CD4-positive, alpha-beta memory T cell (primary cell): ENCODE data around the gene ADAM15. TPM values are rescaled to one million over a fixed set of nuclear protein-coding genes. Genes with fewer than 3 reads are reported as not detected.

Source experiments
- CTCF ChIA-PET: fragments of 350-600 bp; sonication (Branson Sonifier 250); formaldehyde crosslinking; loops from one replicate; lab custom pipeline; 2021; ENCODE audit warnings: inconsistent platforms; ENCODE audit not compliant: partially characterized antibody; lab: Charles Lee
- POLR2A ChIA-PET: fragments of 350-600 bp; sonication (Branson Sonifier 250); formaldehyde crosslinking; loops from one replicate; lab custom pipeline; 2021; ENCODE audit not compliant: partially characterized antibody; lab: Charles Lee
- DNase-seq, 5 donors: peaks; one replicate each; pipeline versions ENCODE4 v3.0.0 to v3.0.0-alpha.2; 2020 to 2022; ENCODE audit warnings: mixed read lengths in 1 of 5
- H3K27ac ChIP-seq: one replicate; pipeline ENCODE4 v1.7.0; 2013; ENCODE audit warnings: low read depth, low read length
- H3K27me3 ChIP-seq: 2 replicates; pipeline ENCODE4 v1.7.0; 2013; ENCODE audit warnings: mild to moderate bottlenecking, low read length, moderate library complexity; ENCODE audit not compliant: insufficient read depth
- H3K36me3 ChIP-seq: 2 replicates; pipeline ENCODE4 v1.7.0; 2013; ENCODE audit warnings: mild to moderate bottlenecking, low read length, moderate library complexity; ENCODE audit not compliant: insufficient read depth
- H3K4me1 ChIP-seq: 2 replicates; pipeline ENCODE4 v1.7.0; 2013; ENCODE audit warnings: mild to moderate bottlenecking, low read length, moderate library complexity; ENCODE audit not compliant: insufficient read depth
- H3K4me3 ChIP-seq, 2 donors: one replicate each; pipeline ENCODE4 v1.7.0; 2013; ENCODE audit warnings: low read length in 2 of 2, mild to moderate bottlenecking in 1 of 2
- H3K9me3 ChIP-seq, 2 donors: one replicate each; pipeline ENCODE4 v1.7.0; 2013; ENCODE audit warnings: low read length in 2 of 2, control low read depth in 1 of 2; ENCODE audit not compliant: control insufficient read depth in 1 of 2
- H3K27ac Mint-ChIP-seq, 7 donors: one replicate each; pipeline ENCODE4 v1.8.0; 2020 to 2021; ENCODE audit warnings: mixed read lengths in 7 of 7, mild to moderate bottlenecking in 6 of 7, inconsistent platforms in 3 of 7, moderate library complexity in 3 of 7
- H3K27me3 Mint-ChIP-seq, 2 donors: one replicate each; pipeline ENCODE4 v1.8.0; 2020 to 2021; ENCODE audit warnings: mixed read lengths in 2 of 2
- H3K36me3 Mint-ChIP-seq, 2 donors: one replicate each; pipeline ENCODE4 v1.8.0; 2020 to 2021; ENCODE audit warnings: mixed read lengths in 2 of 2, inconsistent platforms in 1 of 2, mild to moderate bottlenecking in 1 of 2
- H3K4me1 Mint-ChIP-seq, 4 donors: one replicate each; pipeline ENCODE4 v1.8.0; 2020 to 2021; ENCODE audit warnings: mixed read lengths in 4 of 4, mild to moderate bottlenecking in 1 of 4
- H3K4me3 Mint-ChIP-seq, 8 donors: one replicate each; pipeline ENCODE4 v1.8.0; 2020 to 2021; ENCODE audit warnings: mixed read lengths in 8 of 8, mild to moderate bottlenecking in 7 of 8, moderate library complexity in 6 of 8, inconsistent platforms in 3 of 8
- H3K9me3 Mint-ChIP-seq, 8 donors: one replicate each; pipeline ENCODE4 v1.8.0; 2020 to 2021; ENCODE audit warnings: mixed read lengths in 8 of 8, mild to moderate bottlenecking in 5 of 8, inconsistent platforms in 3 of 8, moderate library complexity in 1 of 8
- intact Hi-C: fragments of 100-400 bp; cut with micrococcal nuclease; formaldehyde crosslinking; loops from one replicate; pipeline ENCODE4 v1.15.1; 2023
- polyA plus RNA-seq, 2 donors: library from polyadenylated mRNA; unstranded; fragments of 300-500 nt; fragmentation: Illumina TruSeq; gene quantifications; one replicate each; pipeline ENCODE4 v1.2.3, GENCODE V29; 2021
- total RNA-seq, 2 experiments: library from RNA; stranded (reverse); gene quantifications; one replicate each; pipeline ENCODE4 v1.2.3, GENCODE V29; 2021

Gene ADAM15
- total and polyA plus RNA-seq, 4 experiments from 2014 or later = 14.8 to 39.8 (median 25.9) TPM

- peak overlapping the region; percentile 90 to 98 (median 96) for H3K4me3 Mint-ChIP-seq
- peak overlapping the region; percentile 80 to 96 (median 93) for H3K27ac Mint-ChIP-seq
- POLR2A ChIA-PET = interaction anchor here (0.7 to 38.9 kb wide), 10 partner anchors 7 to 72 kb away, joined by 3 to 1543 read pairs (median 7); partner anchors contain the start of genes ADAM15, CKS1B, FLAD1 and LENEP
- no peaks in the 10 kb centered on the region for H3K27me3 ChIP-seq
- H3K27ac ChIP-seq = peak overlapping the region; percentile 86
- peaks cover 86% of the 10 kb centered on the region for H3K4me1 ChIP-seq
- peaks cover 41 to 96% (median 58%) of the 10 kb centered on the region in 4 donors for H3K4me1 Mint-ChIP-seq
- H3K36me3 ChIP-seq = no peaks in the 10 kb centered on the region
- no peaks in the 10 kb centered on the region for H3K27me3 Mint-ChIP-seq
- H3K4me3 ChIP-seq = peak overlapping the region; percentile 76 to 85
- H3K36me3 Mint-ChIP-seq = peaks cover 0 to 30% of the 10 kb centered on the region in 2 donors
- intact Hi-C loops = no loop called here
- H3K9me3 ChIP-seq = no peaks in the 10 kb centered on the region
- peaks cover 0 to 3% (median 0%) of the 10 kb centered on the region in 8 donors for H3K9me3 Mint-ChIP-seq
- peak in 2 of 5 donors; percentile 20 to 59 for DNase-seq
- CTCF ChIA-PET = interaction anchor here (0.9 to 18.7 kb wide), 6 partner anchors 9 to 448 kb away, joined by 3 to 381 read pairs (median 4); partner anchors contain the start of genes LENEP, PBXIP1 and ZBTB7B
Observed at GRCh38 chr1:155008015-155008941, 42.8 kb upstream of the ADAM15 start.

- ChIA-PET POLR2A (interaction anchor here (1.1 to 38.9 kb wide), 8 partner anchors 8 to 1042 kb away, joined by 3 to 1543 read pairs (median 14); partner anchors contain the start of genes CKS1B, FLAD1, LENEP and PBXIP1), CTCF (interaction anchor here (0.9 to 18.7 kb wide), 2 partner anchors 10 to 449 kb away, joined by 3 to 381 read pairs; partner anchors contain the start of genes LENEP and ZBTB7B)
- Histone ChIP-seq H3K27ac (peak overlapping the region; percentile 86), H3K4me1 (peaks cover 91% of the 10 kb centered on the region), H3K9me3 (no peaks in the 10 kb centered on the region), H3K36me3 (no peaks in the 10 kb centered on the region), H3K27me3 (no peaks in the 10 kb centered on the region), H3K4me3 (peak overlapping the region; percentile 76 to 85)
- Mint-ChIP-seq H3K36me3 (peaks cover 2 to 35% of the 10 kb centered on the region in 2 donors), H3K27ac (peak overlapping the region; percentile 90 to 96 (median 94)), H3K9me3 (peaks cover 0 to 3% (median 0%) of the 10 kb centered on the region in 8 donors), H3K27me3 (no peaks in the 10 kb centered on the region), H3K4me1 (peaks cover 48 to 97% (median 64%) of the 10 kb centered on the region in 4 donors), H3K4me3 (peak overlapping the region; percentile 90 to 98 (median 96))
- peak in 2 of 5 donors; percentile 30 to 64 for DNase-seq
- intact Hi-C loops = no loop called here
Observed at GRCh38 chr1:155009221-155009711, 41.9 kb upstream of the ADAM15 start.

- Mint-ChIP-seq H3K27ac (peak overlapping the region; percentile 90 to 96 (median 93)), H3K9me3 (peaks cover 0 to 3% (median 0%) of the 10 kb centered on the region in 8 donors), H3K4me3 (peak overlapping the region; percentile 90 to 98 (median 96)), H3K27me3 (no peaks in the 10 kb centered on the region), H3K36me3 (peaks cover 4 to 30% of the 10 kb centered on the region in 2 donors), H3K4me1 (peaks cover 45 to 97% (median 63%) of the 10 kb centered on the region in 4 donors)
- Histone ChIP-seq H3K27ac (peak overlapping the region; percentile 86), H3K9me3 (no peaks in the 10 kb centered on the region), H3K4me1 (peaks cover 91% of the 10 kb centered on the region), H3K36me3 (no peaks in the 10 kb centered on the region), H3K27me3 (no peaks in the 10 kb centered on the region), H3K4me3 (peak overlapping the region; percentile 76 to 85)
- POLR2A ChIA-PET = interaction anchor here (0.6 to 38.9 kb wide), 9 partner anchors 7 to 1043 kb away, joined by 3 to 1543 read pairs (median 4); partner anchors contain the start of genes CKS1B, FLAD1, KRTCAP2 and LENEP
- DNase-seq = peak in 1 of 5 donors; percentile 32
- CTCF ChIA-PET = interaction anchor here (18.7 kb wide), 1 partner anchor 11 kb away, joined by 381 read pairs; the partner anchor contains the start of genes LENEP and ZBTB7B
- intact Hi-C loops = loop anchor here (1.0 kb wide), 1 partner anchor 7 kb away; the partner anchor contains the start of gene ZBTB7B
Observed at GRCh38 chr1:155009742-155010141, 41.4 kb upstream of the ADAM15 start.

- peak in 2 of 5 donors; percentile 56 to 57 for DNase-seq
- Histone ChIP-seq H3K27me3 (no peaks in the 10 kb centered on the region), H3K9me3 (no peaks in the 10 kb centered on the region), H3K4me3 (peak overlapping the region; percentile 76 to 85), H3K36me3 (no peaks in the 10 kb centered on the region), H3K27ac (peak overlapping the region; percentile 86), H3K4me1 (peaks cover 91% of the 10 kb centered on the region)
- no peaks in the 10 kb centered on the region for H3K27me3 Mint-ChIP-seq
- peaks cover 4 to 31% of the 10 kb centered on the region in 2 donors for H3K36me3 Mint-ChIP-seq
- H3K4me3 Mint-ChIP-seq = peak overlapping the region; percentile 90 to 98 (median 96)
- ChIA-PET POLR2A (interaction anchor here (0.6 to 38.9 kb wide), 8 partner anchors 9 to 1043 kb away, joined by 3 to 1543 read pairs (median 3); partner anchors contain the start of genes CKS1B, FLAD1, KRTCAP2 and LENEP), CTCF (interaction anchor here (1.0 to 18.7 kb wide), 5 partner anchors 10 to 74 kb away, joined by 3 to 381 read pairs (median 3); partner anchors contain the start of genes LENEP, PBXIP1, PMVK and ZBTB7B)
- peaks cover 42 to 93% (median 62%) of the 10 kb centered on the region in 4 donors for H3K4me1 Mint-ChIP-seq
- peak overlapping the region; percentile 90 to 96 (median 93) for H3K27ac Mint-ChIP-seq
- peaks cover 0 to 3% (median 0%) of the 10 kb centered on the region in 8 donors for H3K9me3 Mint-ChIP-seq
- intact Hi-C loops = loop anchor here (1.0 kb wide), 1 partner anchor 8 kb away; the partner anchor contains the start of gene ZBTB7B
Observed at GRCh38 chr1:155010211-155010918, 40.8 kb upstream of the ADAM15 start.

- Mint-ChIP-seq H3K27me3 (no peaks in the 10 kb centered on the region), H3K27ac (peak overlapping the region; percentile 15 to 96 (median 86)), H3K4me1 (peaks cover 42 to 93% (median 62%) of the 10 kb centered on the region in 4 donors), H3K9me3 (peaks cover 0 to 3% (median 0%) of the 10 kb centered on the region in 8 donors), H3K36me3 (peaks cover 8 to 36% of the 10 kb centered on the region in 2 donors), H3K4me3 (peak overlapping the region; percentile 90 to 98 (median 96))
- ChIA-PET CTCF (interaction anchor here (1.0 to 18.7 kb wide), 5 partner anchors 9 to 74 kb away, joined by 3 to 381 read pairs (median 3); partner anchors contain the start of genes LENEP, PBXIP1, PMVK and ZBTB7B), POLR2A (interaction anchor here (0.6 to 38.9 kb wide), 6 partner anchors 10 to 557 kb away, joined by 3 to 1543 read pairs (median 4); partner anchors contain the start of genes CKS1B, FLAD1, KRTCAP2 and PBXIP1)
- Histone ChIP-seq H3K4me3 (peak overlapping the region; percentile 76 to 85), H3K4me1 (peaks cover 91% of the 10 kb centered on the region), H3K27ac (peak overlapping the region; percentile 86), H3K9me3 (no peaks in the 10 kb centered on the region), H3K36me3 (no peaks in the 10 kb centered on the region), H3K27me3 (no peaks in the 10 kb centered on the region)
- DNase-seq = no peak
- intact Hi-C loops = no loop called here
Observed at GRCh38 chr1:155011004-155011416, 40.1 kb upstream of the ADAM15 start.
